ENCODE results near the gene CHRNG.

Gene CHRNG

DNA sequence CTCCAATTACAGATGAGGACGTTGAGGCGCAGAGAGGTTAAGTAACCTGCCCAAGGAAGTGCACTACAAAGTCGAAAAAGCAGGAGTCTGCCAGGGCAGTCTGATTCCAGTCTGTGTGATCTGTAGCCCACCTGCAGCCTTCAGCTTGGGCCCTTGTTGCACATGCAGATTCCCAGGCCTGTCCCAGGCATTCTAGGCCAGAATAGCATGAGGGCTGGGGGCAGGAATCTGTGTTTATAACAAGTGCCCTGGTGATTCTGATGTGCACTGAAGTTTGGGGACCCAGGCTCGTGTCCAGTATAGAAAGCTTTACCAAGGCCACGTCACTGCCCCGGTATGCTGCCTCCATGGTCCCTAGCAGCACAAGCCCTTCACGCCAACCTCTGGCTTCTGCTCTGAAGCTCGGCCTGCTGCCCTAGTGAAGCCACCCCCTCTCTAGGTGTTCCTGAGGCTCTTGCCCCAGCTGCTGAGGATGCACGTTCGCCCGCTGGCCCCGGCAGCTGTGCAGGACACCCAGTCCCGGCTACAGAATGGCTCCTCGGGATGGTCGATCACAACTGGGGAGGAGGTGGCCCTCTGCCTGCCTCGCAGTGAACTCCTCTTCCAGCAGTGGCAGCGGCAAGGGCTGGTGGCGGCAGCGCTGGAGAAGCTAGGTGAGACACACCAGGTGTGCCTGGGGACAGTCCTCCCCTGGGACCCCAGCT lies 4.6 kb downstream of the CHRNG start:
- no peak for TF ChIP-seq EZH2phosphoT487 (IDR thresholded peaks at IDR 0.05; ENCODE audit: borderline replicate concordance)
- TF ChIP-seq, protein P1, sequence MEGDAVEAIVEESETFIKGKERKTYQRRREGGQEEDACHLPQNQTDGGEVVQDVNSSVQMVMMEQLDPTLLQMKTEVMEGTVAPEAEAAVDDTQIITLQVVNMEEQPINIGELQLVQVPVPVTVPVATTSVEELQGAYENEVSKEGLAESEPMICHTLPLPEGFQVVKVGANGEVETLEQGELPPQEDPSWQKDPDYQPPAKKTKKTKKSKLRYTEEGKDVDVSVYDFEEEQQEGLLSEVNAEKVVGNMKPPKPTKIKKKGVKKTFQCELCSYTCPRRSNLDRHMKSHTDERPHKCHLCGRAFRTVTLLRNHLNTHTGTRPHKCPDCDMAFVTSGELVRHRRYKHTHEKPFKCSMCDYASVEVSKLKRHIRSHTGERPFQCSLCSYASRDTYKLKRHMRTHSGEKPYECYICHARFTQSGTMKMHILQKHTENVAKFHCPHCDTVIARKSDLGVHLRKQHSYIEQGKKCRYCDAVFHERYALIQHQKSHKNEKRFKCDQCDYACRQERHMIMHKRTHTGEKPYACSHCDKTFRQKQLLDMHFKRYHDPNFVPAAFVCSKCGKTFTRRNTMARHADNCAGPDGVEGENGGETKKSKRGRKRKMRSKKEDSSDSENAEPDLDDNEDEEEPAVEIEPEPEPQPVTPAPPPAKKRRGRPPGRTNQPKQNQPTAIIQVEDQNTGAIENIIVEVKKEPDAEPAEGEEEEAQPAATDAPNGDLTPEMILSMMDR (conservative IDR thresholded peaks at IDR 0.05; ENCODE audit: low read length), result no peak
- H3K4me2 ChIP-seq (ENCODE audit: low read depth, low read length, poor library complexity, severe bottlenecking), result no peak overlapping the region
- no peaks in the 10 kb centered on the region for H3K36me3 ChIP-seq (ENCODE audit: insufficient read depth, low read length)
- no peak overlapping the region for H3K9ac ChIP-seq (ENCODE audit: low read depth, low read length, poor library complexity, severe bottlenecking)
- H3K4me3 ChIP-seq (ENCODE audit: low read length, poor library complexity, severe bottlenecking), result no peak overlapping the region
- H3K9me2 ChIP-seq (replicated peaks; ENCODE audit: low read depth, low read length), result no peaks in the 10 kb centered on the region
- no peak overlapping the region for H2AFZ ChIP-seq (ENCODE audit: low read length)
- H3F3A ChIP-seq (ENCODE audit: low read depth), result no peaks in the 10 kb centered on the region
- peaks cover 5% of the 10 kb centered on the region for H4K20me1 ChIP-seq (ENCODE audit: insufficient read depth, low read length, poor library complexity, severe bottlenecking)
- peaks cover 3% of the 10 kb centered on the region; the same call in 1 of the 2 replicates for H3K9me3 ChIP-seq (ENCODE audit: insufficient read depth, low read depth, low read length)
- H3K79me2 ChIP-seq (ENCODE audit: insufficient read depth, low read length), result peaks cover 4% of the 10 kb centered on the region; the same call in 1 of the 2 replicates
- H3K27me3 ChIP-seq (ENCODE audit: insufficient read depth, low read length, poor library complexity, severe bottlenecking), result no peaks in the 10 kb centered on the region
- no peaks in the 10 kb centered on the region for H3K4me1 ChIP-seq (ENCODE audit: insufficient read depth, low read length, poor library complexity, severe bottlenecking)

DNA sequence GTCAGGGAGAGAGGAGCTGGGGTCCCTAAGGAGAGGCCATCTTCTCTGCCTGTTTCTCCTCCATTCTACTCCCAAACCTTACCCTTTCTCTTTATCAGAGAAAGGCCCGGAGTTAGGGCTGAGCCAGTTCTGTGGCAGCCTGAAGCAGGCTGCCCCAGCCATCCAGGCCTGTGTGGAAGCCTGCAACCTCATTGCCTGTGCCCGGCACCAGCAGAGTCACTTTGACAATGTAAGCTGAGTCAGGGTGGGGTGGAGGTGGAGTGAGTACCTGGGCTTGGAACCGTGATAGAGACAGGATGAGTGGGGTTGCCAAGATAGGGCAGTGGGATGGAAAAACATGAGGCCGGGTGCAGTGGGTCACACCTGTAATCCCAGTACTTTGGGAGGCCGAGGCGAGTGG lies 5.2 kb downstream of the CHRNG start:
- Histone ChIP-seq H3K9me2 (replicated peaks; ENCODE audit: low read depth, low read length) (no peaks in the 10 kb centered on the region), H3K4me3 (ENCODE audit: low read length, poor library complexity, severe bottlenecking) (no peak overlapping the region), H3F3A (ENCODE audit: low read depth) (no peaks in the 10 kb centered on the region), H2AFZ (ENCODE audit: low read length) (no peak overlapping the region), H4K20me1 (ENCODE audit: insufficient read depth, low read length, poor library complexity, severe bottlenecking) (peaks cover 5% of the 10 kb centered on the region), H3K79me2 (ENCODE audit: insufficient read depth, low read length) (peaks cover 10% of the 10 kb centered on the region), H3K4me1 (ENCODE audit: insufficient read depth, low read length, poor library complexity, severe bottlenecking) (no peaks in the 10 kb centered on the region), H3K4me2 (ENCODE audit: low read depth, low read length, poor library complexity, severe bottlenecking) (no peak overlapping the region), H3K36me3 (ENCODE audit: insufficient read depth, low read length) (no peaks in the 10 kb centered on the region), H3K9me3 (ENCODE audit: insufficient read depth, low read depth, low read length) (peaks cover 3% of the 10 kb centered on the region; the same call in 1 of the 2 replicates), H3K9ac (ENCODE audit: low read depth, low read length, poor library complexity, severe bottlenecking) (no peak overlapping the region), H3K27me3 (ENCODE audit: insufficient read depth, low read length, poor library complexity, severe bottlenecking) (no peaks in the 10 kb centered on the region)
- TF ChIP-seq, protein P1 (conservative IDR thresholded peaks at IDR 0.05; ENCODE audit: low read length), result no peak

DNA sequence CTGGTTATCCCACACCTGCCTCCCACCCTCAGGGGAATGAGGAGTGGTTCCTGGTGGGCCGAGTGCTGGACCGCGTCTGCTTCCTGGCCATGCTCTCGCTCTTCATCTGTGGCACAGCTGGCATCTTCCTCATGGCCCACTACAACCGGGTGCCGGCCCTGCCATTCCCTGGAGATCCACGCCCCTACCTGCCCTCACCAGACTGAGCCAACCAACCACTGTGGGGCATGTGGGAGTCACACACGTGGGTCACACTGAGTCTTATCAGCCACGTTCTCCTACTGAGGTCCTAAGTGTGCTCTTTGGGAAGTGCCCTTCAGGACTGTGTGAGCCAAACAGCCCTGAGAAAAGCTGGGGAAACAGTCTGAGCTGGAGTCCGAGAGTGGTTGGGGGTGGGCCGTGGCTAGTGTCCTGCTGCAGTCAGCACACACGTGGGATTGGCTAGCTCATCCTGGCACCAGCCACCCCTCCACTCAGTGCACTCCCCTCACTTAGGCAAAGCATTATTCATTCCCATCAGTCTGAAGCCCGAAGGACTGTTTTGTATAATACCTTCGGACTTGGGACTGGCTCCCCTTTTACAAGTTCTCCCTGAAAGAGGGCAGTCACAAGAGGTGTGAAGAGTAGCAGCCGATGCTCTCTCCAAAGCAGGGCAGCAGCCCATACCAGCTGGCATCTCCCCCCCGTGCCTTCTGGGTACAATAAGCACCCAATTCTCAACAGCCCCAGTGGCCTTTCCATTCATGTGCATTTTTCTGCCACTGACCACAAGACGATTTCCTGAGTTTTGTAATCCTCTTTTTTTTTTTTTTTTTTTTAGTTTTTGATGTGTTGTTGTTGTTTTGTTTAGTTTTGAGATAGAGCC lies 6.3 kb downstream of the CHRNG start:
- no peaks in the 10 kb centered on the region for H3K9me2 ChIP-seq (replicated peaks; ENCODE audit: low read depth, low read length)
- no peak overlapping the region for H2AFZ ChIP-seq (ENCODE audit: low read length)
- no peak overlapping the region for H3K4me3 ChIP-seq (ENCODE audit: low read length, poor library complexity, severe bottlenecking)
- TF ChIP-seq, protein P1 (conservative IDR thresholded peaks at IDR 0.05; ENCODE audit: low read length), result no peak
- TF ChIP-seq EZH2phosphoT487 (IDR thresholded peaks at IDR 0.05; ENCODE audit: borderline replicate concordance), result no peak
- H3K9ac ChIP-seq (ENCODE audit: low read depth, low read length, poor library complexity, severe bottlenecking), result no peak overlapping the region
- peaks cover 3% of the 10 kb centered on the region; the same call in 1 of the 2 replicates for H3K9me3 ChIP-seq (ENCODE audit: insufficient read depth, low read depth, low read length)
- H3K4me1 ChIP-seq (ENCODE audit: insufficient read depth, low read length, poor library complexity, severe bottlenecking), result no peaks in the 10 kb centered on the region
- H3K4me2 ChIP-seq (ENCODE audit: low read depth, low read length, poor library complexity, severe bottlenecking), result no peak overlapping the region
- H3K27me3 ChIP-seq (ENCODE audit: insufficient read depth, low read length, poor library complexity, severe bottlenecking), result no peaks in the 10 kb centered on the region
- H3K36me3 ChIP-seq (ENCODE audit: insufficient read depth, low read length), result no peaks in the 10 kb centered on the region
- peaks cover 5% of the 10 kb centered on the region for H4K20me1 ChIP-seq (ENCODE audit: insufficient read depth, low read length, poor library complexity, severe bottlenecking)
- no peaks in the 10 kb centered on the region for H3F3A ChIP-seq (ENCODE audit: low read depth)
- H3K79me2 ChIP-seq (ENCODE audit: insufficient read depth, low read length), result peaks cover 16% of the 10 kb centered on the region

Data from Loucy (cell line).